ENCODE results near the gene CBX7.
"Not testable (repeated sequence)": the region's sequence is repeated elsewhere in the genome, so short reads cannot be mapped to it uniquely, and the experiment has no call there.

The CBX7 gene

DNA sequence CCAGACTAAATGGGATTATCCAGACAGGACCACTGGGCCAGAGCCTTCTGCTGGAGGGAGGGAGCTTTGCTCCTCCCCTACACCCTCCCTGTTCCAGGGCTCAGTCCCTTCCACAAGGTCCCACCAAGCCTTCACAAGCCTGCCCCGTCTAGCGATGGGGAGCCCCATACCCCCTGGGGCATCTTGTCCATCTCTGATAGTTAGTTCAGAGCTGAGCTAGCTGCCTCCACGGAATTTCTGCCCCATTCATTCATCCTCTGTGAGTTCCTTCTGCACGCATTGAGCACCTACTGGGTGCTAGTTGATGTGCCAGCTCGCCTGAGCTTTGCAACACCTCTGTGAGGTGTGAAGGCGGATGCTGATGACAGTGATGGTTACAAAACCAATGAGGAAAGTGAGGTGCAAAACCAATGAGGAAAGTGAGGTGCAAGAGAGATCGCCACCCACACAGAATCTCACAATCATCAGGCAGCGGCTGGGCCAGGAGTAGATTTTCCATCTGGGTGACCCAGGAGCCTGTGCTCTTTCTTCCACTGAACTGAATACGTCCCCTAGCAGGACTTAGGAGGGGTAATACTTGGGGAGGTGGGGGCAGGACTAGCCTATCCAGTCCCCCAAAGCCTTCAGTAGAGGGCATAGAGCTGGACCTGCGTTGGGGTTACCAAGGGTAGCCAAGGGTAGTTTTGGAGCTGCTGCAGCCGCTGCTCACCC lies 21.5 kb upstream of the CBX7 start:
- DNase-seq: peak; percentile 61

DNA sequence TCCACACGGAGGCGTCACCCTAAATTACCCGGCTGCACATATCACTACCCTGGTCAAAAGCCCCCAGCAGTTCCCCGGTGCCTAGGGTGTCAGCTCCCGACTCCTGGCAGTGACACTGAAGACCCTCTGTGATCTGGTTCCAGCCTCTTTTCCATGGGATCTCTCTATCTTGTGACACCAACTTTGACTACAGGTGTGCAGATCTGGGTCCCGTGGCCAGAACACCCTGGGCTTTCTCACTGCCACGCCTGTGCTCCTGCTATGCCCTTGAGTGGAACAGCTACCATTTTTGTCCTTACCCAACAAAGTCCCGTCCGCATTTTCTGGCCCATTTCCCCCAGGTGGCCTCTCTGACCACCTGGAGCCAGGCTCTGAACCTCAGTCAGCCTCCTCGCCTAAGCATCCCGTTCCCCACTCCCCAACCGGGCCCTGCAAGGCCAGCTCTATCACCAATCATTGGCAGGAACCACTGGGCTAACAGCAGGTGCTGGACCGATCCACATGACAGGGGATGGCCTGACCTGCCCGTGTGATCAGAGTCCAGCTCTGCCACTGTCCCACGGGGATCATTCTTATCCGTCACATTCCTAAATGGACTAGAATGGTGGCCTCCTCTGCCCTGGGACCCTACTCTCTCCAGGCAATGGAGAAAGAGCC lies 20.7 kb upstream of the CBX7 start:
- DNase-seq: no peak

GRCh38 chr22:39172265-39173049 lies 20.0 kb upstream of the CBX7 start:
- not testable (repeated sequence) for DNase-seq

DNA sequence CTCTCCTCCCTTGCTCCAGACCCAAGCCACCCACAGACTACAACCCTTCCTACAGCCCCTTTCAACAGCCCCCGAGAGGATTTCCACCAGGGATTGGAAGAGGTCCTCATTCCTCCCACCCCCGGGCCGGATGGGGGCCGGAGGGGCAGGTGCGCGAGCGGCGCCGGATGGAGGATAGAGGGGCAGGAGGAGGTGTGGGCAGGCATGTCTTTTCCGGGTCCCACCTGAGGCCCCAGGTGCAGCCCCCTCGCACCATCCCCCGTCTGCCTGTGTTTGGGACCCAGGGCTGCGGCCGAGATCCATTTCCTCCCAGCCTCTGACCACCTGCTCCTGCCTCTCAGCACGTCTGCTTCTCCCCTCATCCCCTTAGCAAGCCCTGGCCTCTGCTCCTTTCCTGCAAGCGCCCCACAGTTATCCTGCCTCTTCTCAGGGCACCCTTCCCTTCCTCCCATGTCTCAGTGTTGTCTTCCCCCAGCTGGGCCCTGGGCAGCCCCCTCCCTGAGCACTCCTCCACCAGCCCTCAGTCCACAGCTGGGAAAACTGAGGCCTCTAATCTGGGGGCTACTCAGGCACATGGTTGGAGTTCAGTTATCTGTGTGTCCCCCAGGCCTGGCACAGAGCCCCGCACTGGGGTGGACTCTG lies 19.3 kb upstream of the CBX7 start:
- DNase-seq: no peak

DNA sequence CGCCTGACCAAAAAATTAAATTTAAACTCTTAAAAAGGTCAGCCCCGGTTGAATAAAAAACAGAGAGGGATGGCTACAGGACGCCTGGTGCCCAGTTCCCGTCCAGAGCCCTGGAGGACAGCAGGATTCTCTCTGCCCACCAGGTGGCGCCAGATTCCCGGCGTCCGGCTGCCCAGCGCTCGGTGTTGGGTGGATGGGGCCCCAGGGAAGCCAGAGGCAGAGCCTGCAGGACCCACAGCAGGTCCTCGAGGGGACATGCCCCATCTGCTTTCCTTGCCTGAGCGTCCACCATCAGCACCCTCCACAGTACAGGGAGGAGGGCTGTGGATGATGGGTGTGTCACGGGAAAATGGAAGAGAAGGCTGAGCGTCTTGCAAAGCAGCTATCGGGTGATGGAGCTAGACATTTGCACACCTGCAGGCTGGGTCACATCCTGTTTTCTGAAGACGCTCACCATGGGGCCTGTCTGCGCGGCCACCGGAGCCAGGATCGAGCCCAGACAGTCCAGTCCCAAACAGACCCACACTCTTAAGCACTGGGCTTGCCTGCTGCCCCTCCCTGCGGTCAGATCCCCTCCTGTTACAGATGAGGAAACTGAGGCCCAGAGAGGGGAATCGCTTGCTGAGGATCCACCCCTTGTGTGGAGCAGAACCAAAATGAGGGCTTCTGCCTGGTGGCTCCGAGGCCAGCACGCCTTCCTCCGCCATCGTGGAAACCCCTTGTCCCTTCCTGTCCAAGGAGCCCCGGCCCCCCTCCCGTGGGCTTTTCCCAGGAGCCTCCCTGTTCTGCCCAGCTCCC lies 18.5 kb upstream of the CBX7 start:
- DNase-seq: peak; percentile 49

DNA sequence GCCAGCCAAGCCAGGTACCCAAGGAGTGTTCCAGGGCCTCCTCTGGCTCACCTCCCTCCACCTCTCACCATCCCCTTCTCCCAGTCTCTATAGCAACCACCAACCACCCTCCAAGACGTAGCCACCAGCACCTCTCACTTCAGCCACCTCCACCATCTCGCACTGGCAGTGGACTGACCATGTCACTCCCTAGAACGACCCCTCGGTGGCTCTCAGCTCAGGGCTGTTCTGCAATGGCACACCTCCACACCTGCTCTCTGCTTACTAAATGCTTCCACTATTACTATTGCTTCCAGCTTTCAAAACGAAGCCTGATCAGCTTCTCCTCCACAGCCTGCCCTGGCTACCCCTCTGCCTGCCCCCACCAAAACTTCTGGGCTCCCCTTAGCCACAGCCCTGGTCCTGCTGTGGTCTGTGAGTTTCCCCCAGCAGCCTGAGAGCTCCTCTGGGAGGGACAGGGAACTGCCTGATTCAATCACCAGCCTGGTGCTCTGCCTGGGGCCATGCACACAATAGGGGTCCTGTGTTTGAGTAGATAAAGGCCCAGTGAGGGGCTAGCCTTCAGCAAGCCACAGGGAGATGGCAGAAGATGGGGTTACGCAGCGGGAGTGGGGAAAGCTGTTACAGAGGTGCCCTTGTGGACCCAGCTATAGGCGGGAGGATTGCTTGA lies 17.5 kb upstream of the CBX7 start:
- DNase-seq: no peak

DNA sequence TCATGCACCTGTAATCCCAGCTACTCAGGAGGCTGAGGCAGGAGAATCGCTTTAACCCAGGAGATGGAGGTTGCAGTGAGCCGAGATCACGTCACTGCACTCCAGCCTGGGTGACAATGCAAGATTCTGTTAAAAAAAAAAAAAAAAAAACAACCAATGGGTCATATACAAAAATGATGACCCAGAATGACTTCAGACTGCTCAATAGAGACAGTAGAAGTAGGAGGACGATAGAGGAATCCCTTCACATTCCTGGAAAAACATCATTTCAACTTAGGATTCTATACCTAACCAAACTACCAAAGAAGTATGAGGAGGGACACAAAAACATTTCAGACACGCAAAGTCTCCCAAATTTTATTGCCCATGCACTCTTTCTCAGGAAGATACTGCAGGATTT lies 14.1 kb upstream of the CBX7 start:
- DNase-seq: no peak

- not testable (repeated sequence) for DNase-seq
Observed at GRCh38 chr22:39156093-39156492, 3.6 kb upstream of the CBX7 start.

GRCh38 chr22:39155421-39155820 lies 2.9 kb upstream of the CBX7 start:
- DNase-seq: no peak

- DNase-seq: no peak
Observed at GRCh38 chr22:39153220-39153717, 789 bp upstream of the CBX7 start.

DNA sequence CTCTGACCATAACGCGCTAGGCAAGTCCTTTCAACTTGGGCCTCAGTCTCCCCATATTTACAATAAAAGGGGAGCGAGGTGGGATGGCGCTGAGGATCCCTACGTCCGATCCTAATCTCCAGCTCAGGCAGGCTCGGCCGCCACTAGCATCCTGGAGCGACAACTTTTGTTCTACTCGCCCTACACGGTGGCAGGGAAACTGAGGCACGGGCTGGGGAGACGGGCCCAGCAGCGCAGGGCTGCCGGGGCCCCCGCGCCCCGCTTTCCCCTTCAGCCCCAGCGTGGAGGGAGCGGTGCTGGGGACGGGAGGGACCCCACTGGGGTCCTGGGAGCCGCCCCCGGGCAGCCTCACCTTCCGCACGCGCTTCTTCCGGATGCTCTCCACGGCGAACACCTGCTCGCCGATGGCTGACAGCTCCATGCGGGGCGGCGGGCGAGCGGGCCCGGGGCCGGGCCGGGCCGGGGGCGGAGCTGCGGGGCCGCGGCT lies 413 bp downstream of the CBX7 start:
- no peak for DNase-seq

GRCh38 chr22:39151329-39151975 lies 1.0 kb downstream of the CBX7 start:
- DNase-seq: no peak

DNA sequence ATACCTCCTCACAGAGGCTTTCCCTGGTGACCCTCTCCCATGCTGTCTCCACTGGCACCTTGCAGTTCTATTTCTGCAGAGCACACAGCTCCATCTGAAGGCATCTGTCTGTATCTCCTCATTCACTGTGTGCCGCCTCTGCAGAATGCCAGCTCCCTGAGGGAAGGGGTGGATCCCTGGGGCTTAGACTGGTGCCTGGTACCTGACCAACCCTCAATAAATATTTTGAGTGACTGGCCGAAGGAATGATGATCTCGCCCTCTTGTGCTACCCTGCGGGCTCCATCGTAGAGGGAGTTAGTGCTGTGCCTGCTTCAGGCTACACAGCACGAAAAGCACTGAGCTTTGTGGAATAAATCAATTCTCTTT lies 1.6 kb downstream of the CBX7 start:
- DNase-seq: no peak

- DNase-seq: no peak
Observed at GRCh38 chr22:39149915-39150847, 2.3 kb downstream of the CBX7 start.

- no peak for DNase-seq
Observed at GRCh38 chr22:39148727-39149535, 3.5 kb downstream of the CBX7 start.

DNA sequence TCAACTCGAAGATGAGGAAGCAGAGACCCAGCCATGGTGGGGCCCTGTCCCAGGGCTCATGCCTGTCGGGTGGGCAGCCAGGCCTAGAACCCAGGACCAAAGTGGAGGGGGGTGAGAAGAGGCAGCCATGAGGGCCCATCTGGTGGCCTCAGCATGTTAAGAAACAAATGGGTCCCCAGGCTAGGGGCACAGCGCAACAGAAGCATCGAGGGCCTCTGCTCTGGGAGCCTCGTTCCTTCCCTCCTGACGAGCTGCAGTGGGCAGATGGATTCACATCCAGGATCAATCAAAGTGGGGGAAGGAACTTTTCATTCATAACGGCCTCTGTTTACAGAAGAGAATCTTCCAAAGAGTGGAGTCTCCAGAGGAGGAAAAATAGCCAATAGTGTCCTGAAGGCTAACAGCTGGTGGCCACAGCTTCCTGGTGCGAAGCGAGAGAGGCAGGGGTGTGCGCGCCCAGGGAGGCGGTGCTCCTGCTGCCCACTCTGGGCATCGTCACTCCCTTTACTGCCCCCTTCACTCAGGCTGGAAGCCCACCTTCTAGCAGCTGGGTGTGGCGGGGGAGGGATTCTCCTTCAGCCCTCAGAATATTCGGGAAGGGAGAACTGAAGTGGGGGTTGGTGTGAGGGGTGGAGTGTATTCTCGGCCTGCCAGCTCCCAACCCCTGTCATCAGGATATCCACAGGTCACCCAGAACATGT lies 4.3 kb downstream of the CBX7 start:
- DNase-seq: no peak

DNA sequence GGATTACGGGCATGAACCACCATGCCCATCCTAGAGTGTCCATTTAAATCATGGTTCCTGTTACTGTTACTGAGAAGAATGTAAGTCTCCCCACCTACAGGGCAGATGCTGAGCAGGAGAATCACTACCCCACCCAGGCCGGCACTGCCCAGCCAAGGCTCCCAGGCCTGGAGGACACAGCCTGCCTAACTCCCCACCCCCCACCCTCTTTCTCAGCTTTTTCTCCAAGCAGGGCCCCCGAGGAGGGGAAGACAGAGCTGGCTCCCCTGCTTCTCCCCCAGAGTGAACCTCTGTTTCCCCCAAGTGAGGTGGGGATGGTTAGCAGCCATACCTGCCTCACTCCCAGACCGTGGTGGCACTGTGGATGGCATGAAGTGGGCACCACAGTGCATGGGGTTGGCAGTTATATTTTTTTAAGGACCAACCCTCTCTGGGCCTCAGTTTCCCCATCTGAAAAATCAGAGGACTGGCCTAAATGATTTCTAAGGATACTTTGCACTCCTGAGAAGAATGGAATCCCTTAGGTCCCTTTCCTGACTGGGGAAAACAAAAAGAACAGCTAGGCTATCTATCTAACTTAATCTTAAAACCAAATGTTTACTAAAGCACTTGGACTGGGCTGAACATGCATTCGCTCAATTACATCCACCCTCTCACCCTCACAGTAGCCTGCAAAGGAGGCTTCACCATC lies 5.0 kb downstream of the CBX7 start:
- DNase-seq: no peak

Data from NK-92 treated with Interleukin-12 subunit alpha and Interleukin-12 subunit beta, amount 100 ng/mL, for 24 hours (cell line).